K562 (cell line): ENCODE measurements around the gene B3GALT5. TPM values are rescaled to one million over a fixed set of nuclear protein-coding genes. Genes with fewer than 3 reads are reported as not detected.

Experiments
- ATAC-seq: fragments of 200-7000 bp; cut with Tn5 transposase; 3 replicates; pipeline ENCODE4 v1.9.1; 2020; ENCODE audit warnings: moderate library complexity
- BruUV-seq: library from RNA; stranded (reverse); fragments of 400-500 nt; replicated peaks from 2 replicates; lab custom pipeline; 2021; lab: Mats Ljungman, UMichigan
- CTCF ChIA-PET: fragments of 300-600 bp; formaldehyde crosslinking; extraction: SDS; loops from one replicate; lab custom pipeline; 2021; ENCODE audit warnings: low intra/inter-chr PET ratio; lab: Yijun Ruan, JAX
- POLR2A ChIA-PET: fragments of 300-600, 350-650 bp; sonication (Branson Sonifier 250); formaldehyde crosslinking; extraction: SDS; loops from one replicate; lab custom pipeline; 2021; ENCODE audit warnings: antibody characterized with exemption, inconsistent platforms; lab: Yijun Ruan, JAX
- DNase-seq, 4 experiments: peaks; one replicate each; pipeline versions ENCODE4 v3.0.0 to v3.0.0-alpha.2; 2011 to 2018; ENCODE audit warnings: low spot score in 3 of 4, mixed read lengths in 3 of 4; ENCODE audit errors: extremely low read depth in 1 of 4
- FAIRE-seq: peaks from 2 replicates; lab custom pipeline; 2011; peaks lifted over from hg19 to GRCh38; lab: Jason Lieb, UNC
- H2AFZ ChIP-seq: 2 replicates; pipeline ENCODE4 v1.6.0; 2011; ENCODE audit warnings: low read depth, low read length, control low read depth, inconsistent platforms
- H3K27ac ChIP-seq: fragments of 200-600 bp; 3 replicates; pipeline ENCODE4 v1.8.0; 2011; ENCODE audit warnings: low read depth, mild to moderate bottlenecking, control low read depth, inconsistent platforms, low read length, moderate library complexity, mixed read lengths; ENCODE audit errors: extremely low read depth
- H3K27me3 ChIP-seq, 2 experiments: fragments of 300-600 bp in 1 of 2; 2 replicates in 1 of 2; 3 replicates in 1 of 2; pipeline versions ENCODE4 v1.6.0 to v1.8.0; 2011; ENCODE audit warnings: inconsistent platforms in 2 of 2, low read length in 2 of 2, mild to moderate bottlenecking in 1 of 2, mixed read lengths in 1 of 2, moderate library complexity in 1 of 2; ENCODE audit not compliant: control insufficient read depth in 2 of 2, insufficient read depth in 2 of 2
- H3K36me3 ChIP-seq: fragments of 300-600 bp; 3 replicates; pipeline ENCODE4 v1.8.0; 2011; ENCODE audit warnings: mild to moderate bottlenecking, low read length, inconsistent platforms; ENCODE audit not compliant: control insufficient read depth, insufficient read depth
- H3K4me1 ChIP-seq, 2 experiments: fragments of 200-600 bp in 1 of 2; replicated peaks in 1 of 2; 2 replicates in 1 of 2; 3 replicates in 1 of 2; pipeline versions ENCODE4 v1.5.1 to v1.8.0; 2011; ENCODE audit warnings: inconsistent platforms in 2 of 2, low read length in 2 of 2, mild to moderate bottlenecking in 1 of 2, mixed read lengths in 1 of 2, moderate library complexity in 1 of 2; ENCODE audit not compliant: control insufficient read depth in 2 of 2, insufficient read depth in 2 of 2
- H3K4me2 ChIP-seq: 2 replicates; pipeline ENCODE4 v1.6.1; 2011; ENCODE audit warnings: low read length, control low read depth, inconsistent platforms, mixed read lengths; ENCODE audit not compliant: insufficient read depth
- H3K4me3 ChIP-seq: fragments of 200-600 bp; sonication (generic), shearing (Covaris generic); 2 replicates; pipeline ENCODE4 v1.5.1; 2016; ENCODE audit warnings: control low read depth, inconsistent platforms
- H3K79me2 ChIP-seq: fragments of 200-600 bp; 3 replicates; pipeline ENCODE4 v1.8.0; 2011; ENCODE audit warnings: low read length, inconsistent platforms; ENCODE audit not compliant: control insufficient read depth, insufficient read depth
- H3K9ac ChIP-seq, 2 experiments: 2 replicates each; pipeline versions ENCODE4 v1.6.0 to v1.6.1; 2011; ENCODE audit warnings: low read depth in 2 of 2, low read length in 2 of 2, control low read depth in 1 of 2, inconsistent platforms in 1 of 2, mild to moderate bottlenecking in 1 of 2, mixed read lengths in 1 of 2; ENCODE audit not compliant: insufficient read depth in 1 of 2
- H3K9me1 ChIP-seq: one replicate; pipeline ENCODE4 v1.6.0; 2011; ENCODE audit warnings: inconsistent platforms, mild to moderate bottlenecking, low read length, moderate library complexity; ENCODE audit not compliant: control insufficient read depth, insufficient read depth
- H3K9me3 ChIP-seq: replicated peaks from 2 replicates; pipeline ENCODE4 v1.5.1; 2011; ENCODE audit warnings: low read depth, low read length, inconsistent platforms; ENCODE audit not compliant: control insufficient read depth, insufficient read depth
- H4K20me1 ChIP-seq: replicated peaks from 2 replicates; pipeline ENCODE4 v1.6.1; 2011; ENCODE audit warnings: low read length, inconsistent platforms, mixed read lengths; ENCODE audit not compliant: control insufficient read depth, insufficient read depth
- CREB3 ChIP-seq: fragments of 450-650 bp; conservative IDR thresholded peaks from 2 replicates; pipeline ENCODE4 v1.6.1; 2016; ENCODE audit warnings: missing genetic modification characterization, low read depth, mild to moderate bottlenecking, missing compliant biosample characterization, moderate library complexity
- JUN ChIP-seq, 2 experiments: sonication (generic) in 1 of 2; formaldehyde crosslinking in 1 of 2; IDR thresholded peaks; 2 replicates each; pipeline versions ENCODE4 v1.6.1 to v1.8.0; 2012 to 2022; ENCODE audit warnings: borderline replicate concordance in 2 of 2, mild to moderate bottlenecking in 2 of 2, improper control_type of control experiment in 1 of 2, low read depth in 1 of 2, low read length in 1 of 2, missing genetic modification reagents in 1 of 2
- ZFP30 ChIP-seq: fragments of 250-450 bp; sonication (Bioruptor Pico); IDR thresholded peaks from 2 replicates; pipeline ENCODE4 v1.8.0; 2022; ENCODE audit warnings: moderate library complexity, mild to moderate bottlenecking, inconsistent platforms, borderline replicate concordance
- ZNF146 ChIP-seq: IDR thresholded peaks from one replicate; pipeline ENCODE4 v1.6.1; 2018; ENCODE audit warnings: missing compliant biosample characterization; ENCODE audit not compliant: unreplicated experiment
- WGBS: fragments of 100-300 bp; shearing (Covaris generic); methylation state at CpG from one replicate; pipeline ENCODE4 v1.1.6; 2016; ENCODE audit warnings: low coverage, mixed read lengths; ENCODE audit not compliant: insufficient coverage; ENCODE audit errors: missing lambda C conversion rate; 5-methylcytosine and 5-hydroxymethylcytosine counted together
- in situ Hi-C: fragments of 300-500 bp; cut with MboI; formaldehyde crosslinking; loops from 4 replicates; pipeline ENCODE4 v1.15.0; 2018; ENCODE audit warnings: inconsistent platforms, mixed read lengths
- intact Hi-C: fragments of 100-400 bp; cut with micrococcal nuclease; formaldehyde crosslinking; loops from 2 replicates; pipeline ENCODE4 v1.14.2; 2022
- polyA plus RNA-seq, 8 experiments: library from polyadenylated mRNA; depleted of rRNA in 4 of 8; stranded (reverse) in 5 of 8; unstranded in 3 of 8; fragments of >200 nt; fragmentation: Nextera tagmentation in 2 of 8; fragmentation: Illumina TruSeq in 1 of 8; extraction: Ambion mirVana in 2 of 8; extraction: Trizol in 1 of 8; gene quantifications; 2 replicates each; pipeline versions ENCODE4 v1.2.1 to v1.2.3, GENCODE V29; 2011 to 2014; ENCODE audit warnings: inconsistent platforms in 1 of 8, missing spikeins in 1 of 8
- total RNA-seq, 7 experiments: library from RNA; depleted of rRNA in 6 of 7; stranded (reverse); fragments of >200 nt in 6 of 7; fragmentation: Illumina TruSeq in 2 of 7; extraction: Trizol in 2 of 7; gene quantifications; 2 replicates each; pipeline versions ENCODE4 v1.2.1 to v1.2.3, GENCODE V29; 2011 to 2021; ENCODE audit warnings: low replicate concordance in 1 of 7

The B3GALT5 gene
- total and polyA plus RNA-seq, 9 of the 15 experiments (the other 6 are each of a cell fraction or from before 2014, with no cell fraction given) = 0.02 TPM; not detected in 8

- Histone ChIP-seq H4K20me1 (no peaks in the 10 kb centered on the region), H2AFZ (no peak overlapping the region), H3K27me3 (peaks cover 8 to 12% of the 10 kb centered on the region in 2 experiments; a peak in 4 of 5 replicates), H3K36me3 (no peaks in the 10 kb centered on the region), H3K27ac (no peak overlapping the region), H3K79me2 (no peaks in the 10 kb centered on the region), H3K9me1 (no peaks in the 10 kb centered on the region), H3K4me2 (no peak overlapping the region), H3K9me3 (no peaks in the 10 kb centered on the region), H3K4me1 (no peaks in the 10 kb centered on the region), H3K4me3 (no peak overlapping the region), H3K9ac (no peak overlapping the region)
- DNase-seq (no peak), FAIRE-seq (no peak), ATAC-seq (no peak)
- CTCF ChIA-PET = no interaction called here
- WGBS = under 1% methylated on average over 8 of the region's 8 CpGs
- TF ChIP-seq CREB3 (tag) = no peak
- TF ChIP-seq ZFP30 (CRISPR knock-in tag) = no peak
- no peak for TF ChIP-seq JUN (IDR thresholded peaks at IDR 0.05; ENCODE audit: borderline replicate concordance, low read depth, low read length)
- no peak for TF ChIP-seq JUN (CRISPR knock-in tag; IDR thresholded peaks at IDR 0.05; ENCODE audit: borderline replicate concordance)
- TF ChIP-seq ZNF146 = no peak
- intact Hi-C loops = no loop called here
- in situ Hi-C loops = no loop called here
- BruUV-seq = no TSS peak
- POLR2A ChIA-PET = no interaction called here
These were observed 17.5 kb downstream of the B3GALT5 start for GRCh38 chr21:39630191-39630591.
